Subcutaneous adipose tissue (tissue), 4 donors: ENCODE measurements around the gene NUDT17. TPM values are rescaled to one million over a fixed set of nuclear protein-coding genes. Genes with fewer than 3 reads are reported as not detected.

ENCODE experiments used
- CTCF ChIP-seq: fragments of 450-650 bp; IDR thresholded peaks from one replicate; pipeline ENCODE4 v1.5.1; 2016; ENCODE audit warnings: low read depth, mild to moderate bottlenecking, control low read depth, antibody characterized with exemption, moderate library complexity
- total RNA-seq, 4 donors: library from RNA; depleted of rRNA; stranded (reverse); fragments of >200 nt; gene quantifications; one replicate each; pipeline ENCODE4 v1.1.0, GENCODE V29; 2016

NUDT17 gene
- total RNA-seq, 4 donors from 2014 or later = 0.75 to 4.6 (median 2.4) TPM

- no peak for TF ChIP-seq CTCF
These were observed 32.6 kb downstream of the NUDT17 start for GRCh38 chr1:145877923-145878486.

- TF ChIP-seq CTCF = no peak
These were observed 33.3 kb downstream of the NUDT17 start for GRCh38 chr1:145878724-145879123.

GRCh38 chr1:145879775-145880174 lies 34.3 kb downstream of the NUDT17 start:
- TF ChIP-seq CTCF = no peak

GRCh38 chr1:145884675-145885074 lies 39.2 kb downstream of the NUDT17 start:
- no peak for TF ChIP-seq CTCF

- no peak for TF ChIP-seq CTCF
These were observed 40.4 kb downstream of the NUDT17 start, which contains the start of gene ANKRD35 for GRCh38 chr1:145885738-145886287. Gene ANKRD35, minus strand, starts transcription at chr1:145885866. Its CDS starts 108 bp downstream, at chr1:145885758.

- TF ChIP-seq CTCF = no peak
These were observed 41.0 kb downstream of the NUDT17 start for GRCh38 chr1:145886390-145886789.

GRCh38 chr1:145886816-145887215 lies 41.4 kb downstream of the NUDT17 start:
- TF ChIP-seq CTCF = no peak
